DMS 273 (cell line): ENCODE results near the gene TLR2.

Experiments
- DNase-seq: peaks from one replicate; lab custom pipeline; 2025; ENCODE audit not compliant: unreplicated experiment; lab: John Stamatoyannopoulos, UW

TLR2 gene

GRCh38 chr4:153684182-153684970 lies at the start of gene TLR2:
TSS of gene TLR2 (plus strand) at chr4:153684280. CDS start at chr4:153702908, 18,628 bp downstream.
- DNase-seq: peak; percentile 40

- peak; percentile 34 for DNase-seq
Measured at GRCh38 chr4:153634738-153635353, 49.2 kb upstream of the TLR2 start.

- DNase-seq: no peak
Measured at GRCh38 chr4:153635846-153636245, 48.2 kb upstream of the TLR2 start.

GRCh38 chr4:153637201-153637600 lies 46.9 kb upstream of the TLR2 start:
- no peak for DNase-seq

- no peak for DNase-seq
Measured at GRCh38 chr4:153638011-153638410, 46.1 kb upstream of the TLR2 start.

GRCh38 chr4:153638999-153639398 lies 45.1 kb upstream of the TLR2 start:
- no peak for DNase-seq

GRCh38 chr4:153639833-153640802 lies 44.0 kb upstream of the TLR2 start:
- no peak for DNase-seq

- no peak for DNase-seq
Measured at GRCh38 chr4:153641532-153641931, 42.5 kb upstream of the TLR2 start.

GRCh38 chr4:153643406-153644383 lies 40.4 kb upstream of the TLR2 start:
- peak; percentile 62 for DNase-seq

- DNase-seq: peak; percentile 20
Measured at GRCh38 chr4:153645183-153645582, 38.9 kb upstream of the TLR2 start.

- DNase-seq: no peak
Measured at GRCh38 chr4:153646261-153646660, 37.8 kb upstream of the TLR2 start.

GRCh38 chr4:153646978-153647377 lies 37.1 kb upstream of the TLR2 start:
- no peak for DNase-seq

- no peak for DNase-seq
Measured at GRCh38 chr4:153647975-153648374, 36.1 kb upstream of the TLR2 start.

GRCh38 chr4:153649572-153649991 lies 34.5 kb upstream of the TLR2 start:
- peak; percentile 43 for DNase-seq

- DNase-seq: no peak
Measured at GRCh38 chr4:153651116-153651515, 33.0 kb upstream of the TLR2 start.

- no peak for DNase-seq
Measured at GRCh38 chr4:153651587-153651986, 32.5 kb upstream of the TLR2 start.

- no peak for DNase-seq
Measured at GRCh38 chr4:153652051-153652784, 31.9 kb upstream of the TLR2 start.

- DNase-seq: no peak
Measured at GRCh38 chr4:153655002-153655541, 29.0 kb upstream of the TLR2 start.

- no peak for DNase-seq
Measured at GRCh38 chr4:153655928-153656327, 28.2 kb upstream of the TLR2 start.
